Measurements from ENCODE around the gene CSGALNACT2.
"Not testable (repeated sequence)": the region's sequence is repeated elsewhere in the genome, so short reads cannot be mapped to it uniquely, and the experiment has no call there.

Gene CSGALNACT2

GRCh38 chr10:43215758-43216455 lies 77.7 kb downstream of the CSGALNACT2 start:
- DNase-seq (ENCODE audit: low read depth, low spot score), result no peak

GRCh38 chr10:43216931-43217562 lies 78.8 kb downstream of the CSGALNACT2 start:
- no peak for DNase-seq (ENCODE audit: low read depth, low spot score)

- DNase-seq (ENCODE audit: low read depth, low spot score), result no peak
Observed at GRCh38 chr10:43217563-43218205, 79.4 kb downstream of the CSGALNACT2 start.

- DNase-seq (ENCODE audit: low read depth, low spot score), result no peak
Observed at GRCh38 chr10:43218206-43218950, 80.1 kb downstream of the CSGALNACT2 start.

- no peak for DNase-seq (ENCODE audit: low read depth, low spot score)
Observed at GRCh38 chr10:43218951-43219837, 80.9 kb downstream of the CSGALNACT2 start.

- no peak for DNase-seq (ENCODE audit: low read depth, low spot score)
Observed at GRCh38 chr10:43219848-43220247, 81.6 kb downstream of the CSGALNACT2 start.

- not testable (repeated sequence) for DNase-seq (ENCODE audit: low read depth, low spot score)
Observed at GRCh38 chr10:43220251-43220650, 82.0 kb downstream of the CSGALNACT2 start.

- DNase-seq (ENCODE audit: low read depth, low spot score), result no peak
Observed at GRCh38 chr10:43220657-43221418, 82.6 kb downstream of the CSGALNACT2 start.

GRCh38 chr10:43221419-43222209 lies 83.4 kb downstream of the CSGALNACT2 start:
- no peak for DNase-seq (ENCODE audit: low read depth, low spot score)

- no peak for DNase-seq (ENCODE audit: low read depth, low spot score)
Observed at GRCh38 chr10:43222210-43222720, 84.0 kb downstream of the CSGALNACT2 start.

GRCh38 chr10:43223056-43223455 lies 84.8 kb downstream of the CSGALNACT2 start:
- DNase-seq (ENCODE audit: low read depth, low spot score), result no peak

GRCh38 chr10:43224321-43224720 lies 86.1 kb downstream of the CSGALNACT2 start:
- DNase-seq (ENCODE audit: low read depth, low spot score), result no peak

- no peak for DNase-seq (ENCODE audit: low read depth, low spot score)
Observed at GRCh38 chr10:43225004-43225786, 87.0 kb downstream of the CSGALNACT2 start.

GRCh38 chr10:43225787-43226153 lies 87.5 kb downstream of the CSGALNACT2 start:
- DNase-seq (ENCODE audit: low read depth, low spot score), result no peak

- DNase-seq (ENCODE audit: low read depth, low spot score), result no peak
Observed at GRCh38 chr10:43226441-43226840, 88.2 kb downstream of the CSGALNACT2 start.

GRCh38 chr10:43226851-43227845 lies 88.9 kb downstream of the CSGALNACT2 start:
- DNase-seq (ENCODE audit: low read depth, low spot score), result no peak
